Right lobe of liver (tissue), 4 donors: ENCODE data around the gene SERHL2.

Experiments
- CTCF ChIP-seq, 4 donors: fragments of 200-600 bp in 3 of 4; fragments of 450-650 bp in 1 of 4; IDR thresholded peaks; one replicate each; pipeline versions ENCODE4 v1.5.1 to v1.8.0; 2016 to 2022; ENCODE audit warnings: antibody characterized with exemption in 4 of 4, mild to moderate bottlenecking in 2 of 4
- POLR2A ChIP-seq: fragments of 450-650 bp; IDR thresholded peaks from one replicate; pipeline ENCODE4 v1.6.1; 2017; ENCODE audit warnings: antibody characterized with exemption, mild to moderate bottlenecking
- donor health status: DM: no; HTN: no; CAD: no.
- donor health status: DM: no; HTN: no; CAD: no.
- donor health status: DM: no; HTN: yes; CAD: no.

- TF ChIP-seq CTCF (IDR thresholded peaks at IDR 0.05) (no peak), POLR2A (no peak)
Measured at GRCh38 chr22:42604403-42604802, 50.6 kb downstream of the SERHL2 start.
